Activated T-cell treated with anti-CD3 and anti-CD28 coated beads, Interleukin-2, amount 50 U/mL, for 24 hours (primary cell): ENCODE results near the gene AGFG2.

ENCODE experiments used
- DNase-seq: peaks from one replicate; pipeline ENCODE4 v3.0.0-alpha.2; 2020
- H3K27ac Mint-ChIP-seq: 2 replicates; pipeline ENCODE4 v1.8.0; 2020; ENCODE audit warnings: mild to moderate bottlenecking, mixed read lengths
- H3K27me3 Mint-ChIP-seq: 2 replicates; pipeline ENCODE4 v1.8.0; 2020; ENCODE audit warnings: mixed read lengths
- H3K36me3 Mint-ChIP-seq: 2 replicates; pipeline ENCODE4 v1.8.0; 2020; ENCODE audit warnings: low read depth, mixed read lengths
- H3K4me1 Mint-ChIP-seq: 2 replicates; pipeline ENCODE4 v1.8.0; 2020; ENCODE audit warnings: low read depth, mixed read lengths
- H3K4me3 Mint-ChIP-seq: 2 replicates; pipeline ENCODE4 v1.8.0; 2020; ENCODE audit warnings: mild to moderate bottlenecking, moderate library complexity, mixed read lengths
- H3K9me3 Mint-ChIP-seq: 2 replicates; pipeline ENCODE4 v1.8.0; 2020; ENCODE audit warnings: mixed read lengths

AGFG2 gene

DNA sequence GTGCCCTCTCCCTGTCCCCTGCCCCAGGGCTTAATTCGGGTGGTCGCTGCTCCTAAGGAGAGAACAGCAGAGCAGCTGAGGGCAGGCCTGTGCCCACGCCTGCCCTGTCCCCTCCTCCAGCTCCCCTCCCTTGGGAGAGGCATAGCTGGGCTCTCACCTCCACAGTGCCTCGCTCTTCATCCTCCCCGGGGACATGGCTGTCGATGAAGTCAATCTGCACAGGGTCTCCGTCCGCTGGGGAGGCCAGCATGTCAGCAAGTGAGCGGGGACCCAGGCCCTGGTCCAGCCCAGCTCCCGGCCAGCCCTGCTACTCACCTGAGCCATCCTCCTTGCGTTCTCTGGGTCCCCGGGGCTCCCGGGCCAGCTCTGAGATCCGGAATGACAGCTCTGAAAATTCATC, 38.5 kb downstream of the AGFG2 start:
- H3K27me3 Mint-ChIP-seq: no peaks in the 10 kb centered on the region
- H3K27ac Mint-ChIP-seq: no peak overlapping the region
- H3K36me3 Mint-ChIP-seq: peaks cover 28% of the 10 kb centered on the region
- no peak for DNase-seq
- H3K4me1 Mint-ChIP-seq: peaks cover 13% of the 10 kb centered on the region
- no peak overlapping the region for H3K4me3 Mint-ChIP-seq
- no peaks in the 10 kb centered on the region for H3K9me3 Mint-ChIP-seq

DNA sequence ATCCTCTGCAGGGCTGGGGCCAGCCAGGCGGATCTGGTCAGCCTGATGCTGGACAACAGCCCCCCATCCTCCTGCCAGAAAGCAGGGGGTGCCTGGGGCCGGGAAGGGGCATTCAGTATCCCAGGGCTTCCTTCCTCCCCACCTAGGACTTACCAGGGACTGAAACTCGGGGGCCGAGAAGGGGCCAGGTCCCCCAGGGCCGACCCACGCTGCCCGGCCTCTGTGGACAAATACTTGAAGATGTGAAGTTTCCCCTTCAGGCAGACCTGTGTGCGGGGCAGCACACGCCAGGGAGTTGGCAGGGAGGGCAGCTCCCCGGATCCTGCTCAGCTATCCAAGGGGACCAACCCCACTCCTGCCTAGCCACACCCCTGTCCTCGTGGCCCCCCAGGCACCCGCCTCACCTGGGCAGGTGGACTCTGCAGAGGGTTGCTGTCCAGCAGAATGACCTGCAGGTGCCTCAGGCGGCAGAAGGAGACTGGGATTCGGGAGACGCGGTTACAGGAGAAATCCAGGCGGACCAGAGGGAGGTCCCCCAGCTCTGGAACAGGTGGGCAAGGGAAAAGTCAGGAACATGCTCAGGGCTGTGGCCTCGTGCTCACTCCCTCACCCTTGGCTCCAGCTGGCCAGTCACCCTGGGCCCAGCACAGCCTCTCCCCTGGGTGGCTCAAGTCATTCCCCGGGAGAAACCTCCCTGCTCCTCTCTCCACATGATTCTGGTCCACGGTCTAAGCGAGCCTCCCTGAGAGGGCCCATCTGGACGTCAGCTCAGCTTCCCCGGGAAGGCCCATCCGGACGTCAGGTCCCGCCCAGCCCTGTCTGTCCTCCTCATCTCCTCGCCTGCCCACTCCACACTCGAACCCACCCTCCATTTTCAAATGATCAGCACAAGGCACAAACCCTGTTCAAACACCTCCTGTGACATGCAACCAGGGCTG, 39.5 kb downstream of the AGFG2 start:
- H3K4me1 Mint-ChIP-seq: peaks cover 23% of the 10 kb centered on the region
- no peak overlapping the region for H3K4me3 Mint-ChIP-seq
- no peaks in the 10 kb centered on the region for H3K27me3 Mint-ChIP-seq
- peak overlapping the region; percentile 59 for H3K27ac Mint-ChIP-seq
- H3K36me3 Mint-ChIP-seq: peaks cover 28% of the 10 kb centered on the region
- H3K9me3 Mint-ChIP-seq: no peaks in the 10 kb centered on the region
- DNase-seq: no peak

DNA sequence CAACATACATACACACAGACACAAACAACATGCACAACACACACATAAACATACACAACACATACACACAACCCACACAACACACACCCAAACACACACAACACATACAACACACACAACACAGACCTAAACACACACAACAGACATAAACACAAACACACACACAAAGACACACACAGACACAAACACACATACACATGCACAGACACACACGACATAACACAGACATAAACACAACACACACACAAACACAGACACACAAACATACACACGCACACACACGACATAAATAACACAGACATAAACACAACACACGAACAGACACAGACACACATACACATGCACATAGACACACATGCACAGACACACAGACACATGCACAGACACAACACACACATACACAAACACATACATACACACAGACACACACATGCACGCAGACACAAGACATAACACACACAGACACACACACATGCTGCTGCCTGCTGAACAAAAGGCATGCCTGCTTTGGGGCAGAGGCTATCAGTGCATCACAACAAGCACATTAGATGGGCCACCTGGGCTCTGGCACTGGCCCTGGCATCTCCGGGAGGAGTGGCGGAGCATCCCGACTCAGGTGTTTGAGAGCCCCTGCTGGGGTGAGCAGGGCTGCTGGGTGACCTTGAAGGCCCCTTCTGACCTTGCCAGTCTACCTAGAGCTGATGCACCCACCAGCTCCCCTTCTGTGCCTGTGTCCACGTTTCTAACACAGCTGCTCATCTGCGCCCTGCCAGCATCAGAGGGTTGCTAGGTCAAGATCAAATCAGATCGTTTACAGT, 41.7 kb downstream of the AGFG2 start:
- H3K27me3 Mint-ChIP-seq: no peaks in the 10 kb centered on the region
- peaks cover 23% of the 10 kb centered on the region for H3K36me3 Mint-ChIP-seq
- peaks cover 42% of the 10 kb centered on the region for H3K4me1 Mint-ChIP-seq
- no peak overlapping the region for H3K27ac Mint-ChIP-seq
- H3K9me3 Mint-ChIP-seq: no peaks in the 10 kb centered on the region
- no peak for DNase-seq
- H3K4me3 Mint-ChIP-seq: no peak overlapping the region

DNA sequence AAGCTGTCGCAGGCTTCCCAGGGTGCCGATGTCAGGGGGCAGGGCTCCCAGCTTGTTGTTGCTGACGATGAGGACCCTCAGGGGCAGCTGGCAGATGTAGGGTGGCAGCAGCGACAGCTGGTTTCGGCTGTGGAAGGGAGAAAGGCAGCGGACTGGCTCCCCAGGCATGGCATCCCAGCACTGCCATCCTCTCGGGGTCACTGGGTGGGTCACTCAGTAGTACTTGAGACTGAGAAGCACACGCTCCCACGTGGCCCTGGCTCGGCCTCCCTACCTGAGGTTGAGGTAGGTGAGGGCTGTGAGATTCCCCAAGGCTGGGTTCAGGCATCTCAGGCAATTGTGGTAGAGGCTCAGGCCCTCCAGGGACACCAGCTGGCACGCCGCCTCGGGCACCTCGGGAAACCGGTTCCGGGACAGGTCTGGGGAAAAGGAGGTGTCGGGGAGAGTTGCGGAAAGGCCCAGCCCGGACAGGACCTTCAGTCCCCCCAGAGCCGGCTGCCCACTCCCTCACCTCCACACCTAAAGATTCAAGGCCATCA, 43.1 kb downstream of the AGFG2 start:
- peaks cover 11% of the 10 kb centered on the region for H3K36me3 Mint-ChIP-seq
- peak overlapping the region; percentile 97 for H3K27ac Mint-ChIP-seq
- no peaks in the 10 kb centered on the region for H3K9me3 Mint-ChIP-seq
- no peak for DNase-seq
- no peak overlapping the region for H3K4me3 Mint-ChIP-seq
- H3K27me3 Mint-ChIP-seq: no peaks in the 10 kb centered on the region
- peaks cover 44% of the 10 kb centered on the region for H3K4me1 Mint-ChIP-seq

DNA sequence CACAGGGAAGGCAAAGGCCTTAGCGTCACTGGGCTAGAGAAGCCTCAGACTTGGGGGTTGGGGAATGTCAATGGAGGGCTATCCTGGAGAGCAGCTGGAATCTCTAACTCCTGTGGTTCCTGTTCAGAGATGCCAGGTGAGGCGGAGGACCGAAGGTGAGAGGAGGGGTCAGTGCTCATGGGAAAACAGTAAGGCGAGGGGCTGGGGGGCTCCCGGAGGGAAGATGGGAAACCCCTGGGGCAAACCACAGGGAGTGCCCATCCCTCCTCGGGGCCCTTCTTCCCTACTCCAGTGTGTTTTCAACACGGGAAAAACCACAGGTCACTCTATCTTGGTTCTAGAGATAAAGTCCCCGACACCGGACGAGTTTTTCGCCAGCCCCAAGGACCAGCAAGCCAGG, 43.6 kb downstream of the AGFG2 start:
- Mint-ChIP-seq H3K36me3 (peaks cover 11% of the 10 kb centered on the region), H3K4me1 (peaks cover 44% of the 10 kb centered on the region), H3K9me3 (no peaks in the 10 kb centered on the region), H3K4me3 (peak overlapping the region; percentile 91), H3K27me3 (no peaks in the 10 kb centered on the region), H3K27ac (peak overlapping the region; percentile 97)
- DNase-seq: no peak

DNA sequence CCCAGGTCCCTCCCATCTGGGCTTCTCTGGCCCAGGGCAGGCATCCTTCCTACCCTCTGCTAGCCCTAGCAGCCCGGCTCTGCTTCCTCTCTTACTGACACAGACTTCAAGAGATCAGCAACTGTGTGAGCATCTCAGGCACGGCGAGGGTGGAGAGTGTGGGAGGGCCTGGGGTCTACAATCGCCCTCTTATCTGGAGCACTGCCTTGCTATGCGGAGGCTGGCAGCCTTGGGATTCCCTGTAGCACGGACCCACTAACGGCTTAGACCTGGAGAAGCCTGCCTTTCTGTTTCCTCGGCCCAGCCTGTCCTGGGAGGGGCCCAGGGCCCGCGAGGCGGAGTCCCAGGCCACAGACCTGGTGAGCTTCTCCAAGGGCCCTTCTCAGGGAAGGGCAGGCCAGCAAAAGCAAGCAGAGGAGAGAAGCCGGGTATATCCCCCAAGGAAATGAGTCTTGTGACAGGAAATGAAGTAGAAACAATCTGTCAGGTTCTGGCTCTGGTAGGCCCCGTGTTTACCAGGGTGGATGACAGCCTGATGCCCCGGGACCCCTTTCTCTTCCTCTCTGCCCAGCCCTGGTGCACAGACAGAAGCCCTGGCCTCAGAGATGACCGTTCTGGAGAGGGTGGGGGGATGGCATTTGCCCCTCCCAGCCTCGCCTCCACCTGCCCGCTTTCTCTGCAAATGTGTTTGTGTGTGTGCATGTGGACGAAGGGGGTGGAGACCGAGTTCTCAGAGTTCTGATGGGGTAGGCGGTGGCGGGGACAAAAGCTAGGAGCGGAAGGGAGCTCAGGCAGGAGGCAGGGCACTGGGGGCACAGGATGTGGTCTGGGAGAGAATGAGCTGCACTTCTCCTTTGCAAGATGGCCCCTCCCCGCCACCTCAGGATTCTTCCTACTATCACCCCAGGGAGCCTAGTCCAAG, 44.4 kb downstream of the AGFG2 start:
- H3K36me3 Mint-ChIP-seq: peaks cover 11% of the 10 kb centered on the region
- H3K27me3 Mint-ChIP-seq: no peaks in the 10 kb centered on the region
- peak overlapping the region; percentile 97 for H3K27ac Mint-ChIP-seq
- peaks cover 44% of the 10 kb centered on the region for H3K4me1 Mint-ChIP-seq
- peak overlapping the region; percentile 91 for H3K4me3 Mint-ChIP-seq
- H3K9me3 Mint-ChIP-seq: no peaks in the 10 kb centered on the region
- peak; percentile 76 for DNase-seq

DNA sequence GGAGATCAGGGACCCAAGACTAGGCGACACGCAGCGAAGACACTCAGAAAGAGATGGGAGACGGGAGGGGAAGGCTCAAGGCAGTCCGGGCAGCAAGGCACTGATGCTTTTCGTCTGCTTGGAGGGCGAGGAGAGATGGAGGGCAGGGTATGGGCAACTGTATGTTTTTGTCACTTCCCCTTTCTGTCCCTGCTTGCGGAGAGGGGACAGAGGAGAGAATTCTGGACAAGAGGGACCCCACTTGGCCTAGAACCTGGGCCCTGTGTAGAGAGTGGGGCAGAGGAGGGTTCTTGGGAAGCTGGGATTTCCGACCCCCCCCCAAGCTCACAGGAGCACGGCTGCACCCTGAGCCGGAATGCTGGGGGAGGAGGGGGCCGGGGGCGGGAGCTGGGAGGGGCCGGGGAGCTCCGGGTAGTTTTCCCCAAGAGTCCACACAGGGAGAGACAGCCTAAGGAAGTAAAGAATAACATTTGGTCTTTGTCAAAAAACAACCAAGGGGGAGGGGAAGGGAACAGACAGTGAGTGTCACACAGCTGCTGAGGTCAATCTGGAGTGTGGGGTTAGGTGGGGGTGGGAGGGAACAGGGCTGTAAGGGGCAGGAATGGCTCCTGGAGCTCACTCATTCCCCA, 45.2 kb downstream of the AGFG2 start:
- peak overlapping the region; percentile 97 for H3K27ac Mint-ChIP-seq
- H3K4me3 Mint-ChIP-seq: peak overlapping the region; percentile 91
- H3K9me3 Mint-ChIP-seq: no peaks in the 10 kb centered on the region
- no peak for DNase-seq
- H3K4me1 Mint-ChIP-seq: peaks cover 44% of the 10 kb centered on the region
- peaks cover 11% of the 10 kb centered on the region for H3K36me3 Mint-ChIP-seq
- no peaks in the 10 kb centered on the region for H3K27me3 Mint-ChIP-seq

DNA sequence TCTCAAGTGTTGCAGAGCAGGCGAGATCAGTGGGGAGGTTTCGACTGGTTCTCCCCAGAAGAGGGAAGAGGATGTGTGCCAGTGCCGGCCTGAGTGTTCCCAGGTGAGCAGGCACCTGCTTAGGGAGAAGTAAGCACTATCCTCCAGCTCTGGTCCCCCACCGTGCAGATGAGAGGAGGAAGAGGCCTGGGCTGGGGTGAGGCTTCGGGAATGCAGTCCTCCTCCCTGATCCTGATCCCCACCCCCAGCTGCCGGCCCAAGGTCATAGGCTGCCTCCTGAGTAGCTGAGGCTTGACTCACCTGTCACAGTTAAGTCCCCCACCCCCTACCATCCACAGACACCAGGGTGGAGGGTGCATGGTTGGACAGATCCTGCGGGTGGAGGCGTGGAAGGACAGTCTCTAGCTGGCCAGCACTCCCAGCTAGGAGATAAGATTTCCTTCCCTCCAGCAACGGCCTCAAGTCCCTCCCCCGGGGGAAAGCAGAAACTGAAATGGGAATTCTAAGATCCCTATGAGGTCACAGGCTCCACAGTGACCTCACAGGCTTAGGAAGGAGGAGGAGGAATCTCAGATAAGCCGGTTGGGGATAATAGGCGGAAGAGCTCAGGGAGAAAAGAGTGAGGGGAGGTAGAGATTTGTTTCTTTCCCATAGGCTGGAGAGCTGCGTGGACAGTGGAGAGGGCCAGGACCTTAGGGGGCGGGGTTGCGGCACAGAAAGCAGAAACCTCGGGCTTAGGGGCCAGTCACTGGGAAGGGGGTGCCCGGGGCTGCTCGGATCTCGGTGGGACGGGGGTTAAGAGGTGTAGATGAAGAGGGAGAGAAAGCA, 45.9 kb downstream of the AGFG2 start:
- Mint-ChIP-seq H3K36me3 (peaks cover 11% of the 10 kb centered on the region), H3K27me3 (no peaks in the 10 kb centered on the region)
- no peak for DNase-seq

GRCh38 chr7:100585511-100586265, 46.7 kb downstream of the AGFG2 start, which contains the start of gene LRCH4:
Gene LRCH4, minus strand, starts transcription at chr7:100586129. Its CDS starts 29 bp downstream, at chr7:100586100.
- H3K27me3 Mint-ChIP-seq: no peaks in the 10 kb centered on the region
- peaks cover 44% of the 10 kb centered on the region for H3K4me1 Mint-ChIP-seq
- no peak for DNase-seq
- H3K36me3 Mint-ChIP-seq: peaks cover 11% of the 10 kb centered on the region
- H3K27ac Mint-ChIP-seq: peak within 1 kb of the TSS; percentile 97
- H3K4me3 Mint-ChIP-seq: peak within 1 kb of the TSS; percentile 91
- H3K9me3 Mint-ChIP-seq: no peaks in the 10 kb centered on the region

More for the DNA sequence above, 45.9 kb downstream of the AGFG2 start:
- Mint-ChIP-seq H3K27ac (peak overlapping the region; percentile 97), H3K9me3 (no peaks in the 10 kb centered on the region), H3K4me3 (peak overlapping the region; percentile 91), H3K4me1 (peaks cover 44% of the 10 kb centered on the region)

GRCh38 chr7:100586266-100587025, 47.4 kb downstream of the AGFG2 start, which contains the start of gene FBXO24:
Gene FBXO24, plus strand, starts transcription at chr7:100586328. Its CDS starts 298 bp downstream, at chr7:100586626.
- DNase-seq: peak; percentile 99
- Mint-ChIP-seq H3K27me3 (no peaks in the 10 kb centered on the region), H3K4me3 (peak within 1 kb of the TSS; percentile 91), H3K9me3 (no peaks in the 10 kb centered on the region), H3K36me3 (peaks cover 11% of the 10 kb centered on the region), H3K4me1 (peaks cover 41% of the 10 kb centered on the region), H3K27ac (peak within 1 kb of the TSS; percentile 97)

- no peak overlapping the region for H3K27ac Mint-ChIP-seq
- peaks cover 11% of the 10 kb centered on the region for H3K36me3 Mint-ChIP-seq
- no peak for DNase-seq
- H3K4me3 Mint-ChIP-seq: peak overlapping the region; percentile 91
- H3K4me1 Mint-ChIP-seq: peaks cover 22% of the 10 kb centered on the region
- H3K9me3 Mint-ChIP-seq: no peaks in the 10 kb centered on the region
- no peaks in the 10 kb centered on the region for H3K27me3 Mint-ChIP-seq
Measured at GRCh38 chr7:100588438-100588837, 49.4 kb downstream of the AGFG2 start.
